GM18508 (cell line): ENCODE results near the gene PARP1.

Experiments
- ATAC-seq: cut with Tn5 transposase; IDR thresholded peaks from one replicate; pipeline ENCODE4 v1.9.1; 2021; ENCODE audit warnings: moderate number of reproducible peaks; ENCODE audit not compliant: insufficient read depth, unreplicated experiment

The PARP1 gene

DNA sequence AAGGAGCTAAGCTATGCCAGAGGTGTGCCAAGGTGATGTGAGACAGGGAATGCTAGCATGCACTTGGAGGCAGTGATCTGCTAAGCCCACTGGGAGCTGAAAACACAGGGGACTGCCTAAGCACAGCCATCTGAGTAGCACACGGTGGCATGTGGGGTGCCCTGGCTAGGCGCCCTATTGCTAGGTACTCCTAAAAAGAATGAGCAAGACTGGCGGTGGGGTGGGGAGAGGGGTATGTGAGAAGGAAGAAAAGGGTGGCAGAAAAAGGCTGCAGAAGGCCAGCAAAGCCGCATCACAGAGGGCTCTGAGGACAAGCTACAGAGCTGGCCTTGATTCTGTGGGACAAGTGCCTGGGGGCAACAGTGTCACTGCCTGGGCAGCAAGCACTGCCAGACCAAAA lies 23.9 kb downstream of the PARP1 start:
- no peak for ATAC-seq

DNA sequence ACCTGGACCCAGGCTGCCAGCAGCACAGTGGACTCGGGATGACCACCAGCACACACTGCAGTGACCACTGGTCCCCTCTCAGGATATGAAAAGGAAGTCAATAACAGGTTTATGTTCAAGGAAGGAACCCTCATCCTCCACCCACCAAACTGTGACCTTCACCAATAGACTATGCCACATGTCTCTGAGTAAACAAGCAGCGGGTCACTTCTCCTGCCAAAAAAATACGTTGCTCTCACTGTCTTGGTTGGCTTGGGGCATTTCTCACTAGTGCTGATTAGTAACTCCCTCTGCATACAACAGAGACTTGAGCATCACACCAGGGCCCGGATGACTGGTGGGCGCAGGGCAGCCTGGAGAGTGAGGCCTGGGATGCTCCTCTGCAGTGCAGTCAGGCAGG lies 25.9 kb downstream of the PARP1 start:
- ATAC-seq = no peak

DNA sequence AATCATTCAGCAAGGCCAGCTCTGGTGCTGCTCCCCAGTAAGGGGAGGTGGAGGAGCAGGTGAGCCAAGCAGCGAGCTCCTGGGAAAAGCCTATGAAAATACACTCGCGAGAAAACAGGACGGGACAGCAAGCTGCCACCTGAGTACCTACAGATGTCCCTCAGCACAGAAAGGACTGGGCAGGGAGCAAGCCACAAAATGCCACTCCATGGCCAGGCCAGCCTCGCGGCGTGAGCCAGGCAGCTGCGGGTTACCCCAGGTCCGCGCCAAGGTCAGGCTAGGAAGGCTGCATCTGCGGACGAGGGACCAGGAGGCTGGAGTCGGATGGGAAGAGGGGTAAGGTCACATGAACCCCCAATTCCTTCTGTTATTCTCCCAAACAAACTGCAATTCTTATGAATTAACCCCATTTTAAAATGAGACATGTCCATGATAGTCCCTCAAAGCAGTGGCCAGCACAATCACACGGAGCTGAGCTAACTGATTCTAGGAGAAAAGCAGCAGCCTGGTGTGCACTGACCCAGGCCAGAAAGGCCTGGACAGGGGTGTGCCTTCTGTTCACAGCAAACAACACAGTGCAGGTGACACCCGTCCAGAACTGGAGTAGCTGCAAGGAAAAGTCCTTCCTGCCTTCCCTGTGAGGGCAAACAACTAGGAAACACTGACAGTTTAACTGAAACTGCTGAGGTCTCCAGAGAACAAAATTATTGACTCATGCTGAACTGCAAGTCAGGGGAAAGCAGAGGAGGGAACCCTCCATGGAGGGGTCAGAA lies 26.5 kb downstream of the PARP1 start:
- no peak for ATAC-seq

- ATAC-seq = no peak
These were observed 29.8 kb downstream of the PARP1 start for GRCh38 chr1:226378071-226378470.

DNA sequence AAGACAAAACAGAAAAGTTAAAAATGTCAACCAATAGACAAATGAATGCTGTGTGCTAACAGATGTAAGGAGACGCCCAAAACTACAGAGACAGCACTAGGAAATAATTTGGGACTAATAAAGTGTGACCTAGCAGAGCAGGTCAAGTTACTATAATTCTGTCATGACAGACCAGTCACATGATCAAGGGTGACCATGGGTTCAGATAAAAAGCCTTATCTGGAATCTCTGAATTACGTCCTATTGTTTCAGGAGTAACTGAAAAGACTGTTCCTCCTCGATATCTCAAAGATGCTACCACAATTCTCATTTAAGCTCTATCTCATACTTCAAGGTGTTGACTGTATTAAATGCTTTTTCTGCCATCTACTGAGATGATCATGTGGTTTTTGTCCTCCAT lies 31.6 kb downstream of the PARP1 start:
- ATAC-seq = no peak

DNA sequence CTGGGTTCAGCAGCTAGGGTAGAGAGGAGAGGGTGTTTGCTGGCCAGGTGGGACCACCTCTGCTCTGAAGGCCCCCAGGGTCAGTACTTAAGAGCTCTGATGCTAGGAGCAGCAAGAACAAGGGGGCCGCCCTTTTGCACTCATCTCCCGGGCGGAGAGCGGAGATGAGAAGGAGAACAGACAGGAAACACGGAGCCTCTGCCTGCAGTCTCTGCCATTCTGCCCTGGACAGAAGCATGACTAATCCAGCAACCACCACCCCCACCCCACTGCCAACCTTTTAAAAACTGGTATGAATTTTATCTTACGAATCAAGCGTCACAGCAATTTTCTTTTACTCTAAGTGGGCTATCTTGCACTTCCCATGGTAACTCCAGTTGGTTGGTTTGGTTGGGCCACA lies 34.5 kb downstream of the PARP1 start:
- ATAC-seq = no peak

GRCh38 chr1:226372885-226373284 lies 35.0 kb downstream of the PARP1 start:
- ATAC-seq = no peak

- no peak for ATAC-seq
These were observed 35.9 kb downstream of the PARP1 start for GRCh38 chr1:226371866-226372490.

GRCh38 chr1:226371027-226371694 lies 36.7 kb downstream of the PARP1 start:
- no peak for ATAC-seq

DNA sequence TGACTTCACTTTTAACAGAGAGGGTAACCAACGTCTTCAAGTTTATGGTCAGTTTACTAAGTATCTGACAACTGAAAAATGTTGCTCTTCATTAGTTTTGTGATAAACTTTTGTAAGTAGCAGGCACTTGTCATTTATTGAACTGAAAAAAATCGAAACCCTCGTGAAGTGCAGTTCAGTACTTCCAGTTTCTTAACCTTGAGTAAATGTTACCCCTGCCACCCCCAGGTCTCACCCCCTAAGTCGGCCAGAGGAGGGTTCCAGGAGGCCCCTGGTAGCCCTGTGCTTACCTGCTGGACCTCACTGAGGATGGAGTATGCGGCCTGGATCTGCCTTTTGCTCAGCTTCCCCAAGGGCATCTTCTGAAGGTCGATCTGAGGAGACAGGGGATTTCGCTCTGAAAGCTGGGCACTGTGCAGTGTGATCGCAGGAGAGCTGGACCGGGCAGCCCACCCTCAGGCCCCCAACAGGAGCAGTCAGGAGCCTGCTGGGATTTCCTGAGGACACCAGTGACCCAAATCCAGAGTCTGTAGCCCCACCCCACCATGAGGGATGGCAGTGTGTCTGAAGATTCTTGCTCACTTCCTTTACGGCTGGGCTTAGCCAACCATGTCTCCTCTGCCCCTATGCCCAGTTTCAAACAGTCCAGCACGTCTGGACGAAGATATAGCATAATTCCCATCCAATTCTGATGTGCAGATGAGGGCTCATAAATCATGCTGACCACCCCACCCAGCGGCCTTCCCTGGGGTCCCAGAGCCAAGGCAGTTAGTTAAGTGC lies 37.6 kb downstream of the PARP1 start:
- peak; percentile 54 for ATAC-seq

DNA sequence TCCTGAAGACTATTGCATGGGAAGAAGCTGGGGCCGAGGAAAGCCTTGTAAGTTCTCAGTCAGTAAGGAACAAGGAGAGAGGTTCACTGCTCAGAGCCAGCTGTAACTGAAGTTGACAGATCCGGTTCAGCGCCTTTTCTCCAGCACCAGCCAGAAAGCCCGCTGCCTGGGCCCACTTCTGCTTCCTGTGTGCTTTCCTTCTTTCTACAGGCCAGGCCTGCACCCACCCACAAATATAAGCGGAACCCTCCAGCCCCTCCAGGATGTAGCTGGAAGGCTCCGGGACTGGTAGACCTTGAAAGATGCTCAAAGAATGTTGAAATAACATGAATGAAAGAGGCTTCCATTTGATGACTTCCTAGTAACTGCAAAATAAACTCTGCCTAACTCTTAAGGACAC lies 38.8 kb downstream of the PARP1 start:
- ATAC-seq = no peak

DNA sequence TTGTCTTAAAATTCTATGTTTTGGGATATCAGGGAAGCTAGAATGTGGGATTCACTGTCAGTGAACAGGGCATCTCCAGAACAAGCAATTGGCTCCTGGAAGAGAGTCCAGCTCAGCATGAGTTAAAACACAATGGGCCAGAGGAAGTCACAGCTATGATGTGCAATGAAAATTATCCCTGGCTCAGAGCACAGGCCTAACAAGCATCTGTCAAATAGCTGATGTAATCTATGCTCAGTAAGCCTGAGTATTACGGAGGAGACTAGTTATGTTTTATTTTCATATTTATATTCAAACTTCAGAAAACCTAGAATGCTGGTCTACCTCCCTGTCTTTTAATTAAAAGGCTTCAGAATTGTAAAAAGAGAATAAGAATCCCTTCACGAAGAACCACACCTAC lies 41.6 kb downstream of the PARP1 start:
- ATAC-seq = no peak

DNA sequence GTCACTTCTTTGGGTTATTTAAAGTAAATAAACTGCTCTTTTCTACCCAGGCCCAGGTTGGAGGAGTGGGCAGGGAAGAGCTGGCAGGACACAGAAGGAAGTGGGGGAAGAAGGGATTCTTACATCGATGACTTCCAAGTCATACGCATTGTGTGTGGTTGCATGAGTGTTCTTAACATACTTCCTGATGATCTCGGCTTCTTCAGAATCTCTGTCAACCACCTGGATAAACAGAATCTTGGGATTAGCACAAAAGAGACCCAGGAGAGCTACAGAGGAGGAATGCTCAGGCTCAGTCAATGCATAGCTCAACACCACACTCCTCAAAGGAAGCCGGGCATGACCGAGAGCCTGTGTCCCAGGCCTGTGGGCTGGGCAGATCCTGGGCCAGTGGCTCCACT lies 42.1 kb downstream of the PARP1 start:
- ATAC-seq = no peak

GRCh38 chr1:226364901-226365565 lies 42.9 kb downstream of the PARP1 start:
- no peak for ATAC-seq

DNA sequence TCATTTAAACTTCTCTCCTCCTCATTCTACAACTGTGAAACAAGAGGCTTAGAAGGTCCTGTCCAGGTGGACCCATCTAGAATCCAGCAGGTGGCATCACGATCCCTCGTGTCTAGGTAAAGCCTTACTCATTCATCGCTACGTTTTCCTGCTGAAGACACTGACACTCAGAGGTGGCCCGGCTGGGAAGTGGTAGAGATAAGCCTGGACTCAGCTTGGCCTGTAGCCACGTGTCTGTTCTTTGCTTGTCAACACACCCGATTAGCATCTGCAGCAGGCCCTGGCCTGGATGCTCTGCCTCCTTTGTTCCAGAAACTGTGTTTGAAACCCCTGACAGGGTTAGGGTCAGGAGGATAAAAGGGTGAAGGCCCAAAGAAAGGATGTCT lies 43.4 kb downstream of the PARP1 start:
- no peak for ATAC-seq

DNA sequence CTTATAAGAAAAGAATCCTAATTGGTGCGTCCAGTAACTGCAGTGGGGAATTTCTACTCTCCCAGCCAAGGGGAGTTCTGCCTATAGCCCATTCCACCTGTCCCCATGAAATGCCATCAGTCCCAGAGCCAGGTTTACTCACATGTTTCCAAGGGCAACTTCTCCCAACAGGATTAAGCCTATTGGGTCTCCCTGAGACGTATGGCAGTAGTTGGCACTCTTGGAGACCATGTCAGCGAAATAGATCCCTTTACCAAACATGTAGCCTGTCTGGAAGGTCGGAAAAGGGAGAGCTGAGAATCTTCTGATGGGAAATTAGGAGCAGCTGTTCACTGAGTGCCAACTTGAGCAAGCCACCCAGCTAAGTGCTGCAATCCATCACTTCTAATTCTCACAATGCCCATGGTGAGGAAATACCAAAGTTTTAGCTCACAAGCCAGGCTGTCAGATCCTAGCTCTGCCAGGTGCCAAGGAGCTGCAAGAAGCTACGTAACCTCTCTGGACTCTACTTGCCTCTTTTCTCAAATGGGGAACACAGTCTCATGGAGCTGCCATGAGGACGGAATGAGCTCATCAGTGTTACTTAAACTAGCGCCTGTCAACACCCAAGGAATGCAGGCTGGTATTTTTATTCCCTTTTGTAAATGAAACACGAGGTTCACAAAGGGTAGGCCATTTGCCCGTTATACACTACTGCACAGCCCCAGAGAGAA lies 43.9 kb downstream of the PARP1 start:
- no peak for ATAC-seq

DNA sequence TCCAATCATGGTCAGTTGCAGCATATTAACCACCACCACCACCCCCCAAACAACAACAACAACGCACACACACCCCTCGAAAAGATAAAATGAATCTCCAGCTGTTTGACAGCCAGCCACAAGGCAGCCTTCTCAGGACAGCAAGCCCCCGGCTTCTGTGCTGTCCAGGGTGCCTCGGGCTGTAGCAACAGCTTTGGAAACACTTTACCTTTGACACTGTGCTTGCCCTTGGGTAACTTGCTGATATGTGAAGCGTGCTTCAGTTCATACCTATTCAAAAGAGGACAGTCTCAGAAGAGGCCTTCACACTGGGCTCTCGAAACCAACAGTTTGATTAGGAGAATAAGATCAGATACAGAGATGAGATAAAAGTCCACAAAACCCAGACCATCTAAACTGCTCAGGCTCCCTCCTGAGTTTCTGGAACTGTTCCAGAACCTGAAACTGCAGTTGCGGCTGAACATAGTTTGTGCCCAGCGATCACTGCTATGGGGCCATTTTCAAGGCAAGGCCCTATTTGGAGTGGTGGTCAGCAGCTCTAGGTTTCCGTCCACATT lies 44.9 kb downstream of the PARP1 start:
- ATAC-seq = no peak

DNA sequence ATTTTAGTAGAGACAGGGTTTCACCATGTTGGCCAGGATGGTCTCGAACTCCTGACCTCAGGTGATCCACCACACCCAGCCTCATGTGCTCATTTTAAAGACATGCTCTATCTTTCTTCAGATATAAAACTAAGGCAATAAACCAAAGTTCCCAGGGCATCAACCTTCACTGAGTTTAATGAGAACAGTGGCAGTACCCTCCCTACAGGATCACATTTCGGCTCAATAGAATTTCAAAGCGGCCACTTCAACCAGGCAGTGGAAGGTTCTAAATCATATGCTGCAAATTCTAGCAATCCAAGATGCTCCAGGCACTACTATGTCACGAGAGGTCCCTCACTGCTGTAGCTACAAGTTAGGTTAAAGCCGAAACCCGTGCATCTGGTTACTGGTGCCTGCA lies 45.5 kb downstream of the PARP1 start:
- ATAC-seq = no peak

DNA sequence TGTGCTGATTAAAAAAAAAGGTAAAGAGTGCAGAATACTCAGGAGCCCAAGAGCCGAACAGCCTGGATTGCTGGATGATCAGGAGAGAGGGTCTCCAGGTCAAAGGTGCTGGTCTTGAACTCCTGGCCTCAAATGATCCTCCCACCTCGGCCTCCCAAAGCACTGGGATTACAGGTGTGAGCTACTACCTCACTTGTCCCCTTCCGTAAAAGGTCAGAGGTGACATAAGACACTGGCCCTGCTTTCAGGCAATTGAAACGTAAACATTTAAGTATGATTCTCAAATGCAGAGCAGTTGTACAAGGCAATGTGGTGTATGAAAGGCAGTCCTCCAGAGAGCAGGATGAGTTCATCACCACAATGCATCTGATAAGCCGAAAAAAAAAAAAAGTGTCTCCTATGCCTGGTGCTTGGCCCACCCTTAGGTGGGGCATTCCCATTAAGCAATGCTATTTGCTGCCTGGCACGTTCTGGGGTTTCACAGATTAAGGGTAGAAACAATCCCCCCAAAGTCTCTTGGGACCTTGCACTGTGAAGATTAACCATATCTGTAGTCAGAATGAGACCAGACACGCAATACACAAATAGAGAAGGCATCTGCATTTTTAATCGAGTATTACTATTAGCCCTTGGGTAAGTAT lies 47.7 kb downstream of the PARP1 start:
- ATAC-seq = peak; percentile 70
